ENCODE data around the gene CERS1.

Gene CERS1

GRCh38 chr19:18839465-18840287 lies 56.3 kb downstream of the CERS1 start:
- no peak for DNase-seq (ENCODE audit: low read depth in 2 of 2)

- DNase-seq (ENCODE audit: low read depth in 2 of 2), result no peak
These were observed 61.3 kb downstream of the CERS1 start for GRCh38 chr19:18834644-18834984.

- no peak for DNase-seq (ENCODE audit: low read depth in 2 of 2)
These were observed 61.9 kb downstream of the CERS1 start for GRCh38 chr19:18833849-18834643.

DNA sequence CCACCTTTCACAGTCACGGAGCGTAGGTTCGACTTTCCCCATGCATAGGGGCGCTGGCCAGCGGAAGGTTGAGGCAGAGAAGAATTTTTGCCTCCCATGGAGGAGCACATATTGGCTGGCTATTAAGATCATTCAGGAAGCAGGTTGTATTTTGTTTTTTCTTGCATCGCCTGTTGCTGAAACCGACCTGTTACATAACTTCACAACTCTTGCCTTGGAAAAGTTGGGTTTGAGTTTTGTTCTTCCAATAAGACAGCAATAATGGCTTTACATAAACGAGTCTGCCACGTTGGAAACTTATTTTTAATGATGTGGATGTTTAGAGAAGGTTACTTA lies 62.8 kb downstream of the CERS1 start:
- no peak for DNase-seq (ENCODE audit: low read depth in 2 of 2)

GRCh38 chr19:18832306-18833140 lies 63.4 kb downstream of the CERS1 start:
- DNase-seq (ENCODE audit: low read depth in 2 of 2), result no peak

- DNase-seq (ENCODE audit: low read depth in 2 of 2), result peak; percentile 93 to 95
These were observed 64.2 kb downstream of the CERS1 start, which contains the start of gene UPF1 for GRCh38 chr19:18831524-18832305. UPF1 (plus strand) TSS chr19:18831959; CDS start chr19:18832210, 251 bp downstream.

GRCh38 chr19:18830488-18830887 lies 65.5 kb downstream of the CERS1 start:
- no peak for DNase-seq (ENCODE audit: low read depth in 2 of 2)

DNA sequence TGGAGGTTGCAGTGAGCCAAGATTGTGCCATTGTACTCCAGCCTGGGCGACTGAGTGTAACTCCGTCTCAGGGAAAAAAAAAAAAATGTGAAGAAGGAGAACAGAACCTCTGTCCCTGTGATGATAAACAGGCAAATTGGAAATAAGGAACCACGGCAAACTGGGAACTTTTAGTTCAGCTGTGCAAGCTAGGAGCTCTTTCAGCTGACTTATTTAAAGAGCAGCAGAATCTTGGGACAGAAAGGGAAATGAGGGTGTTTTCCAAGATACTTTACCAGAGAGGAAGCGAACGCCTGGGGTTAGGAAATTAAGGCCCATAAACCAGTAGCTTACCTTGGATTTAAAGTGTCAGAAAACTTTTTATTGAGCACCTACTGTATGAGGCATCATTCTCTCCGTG lies 67.2 kb downstream of the CERS1 start:
- DNase-seq (ENCODE audit: low read depth in 2 of 2), result no peak
